HS-27A (cell line): Measurements from ENCODE around the gene ELOB.
A peak's percentile ranks its signal among the peaks of the same experiment; 100 is the strongest.

ENCODE experiments used
- DNase-seq: peaks from one replicate; pipeline ENCODE4 v3.0.0-alpha.2; 2012; ENCODE audit warnings: low read depth, missing footprints

ELOB gene

GRCh38 chr16:2748757-2749455 is 28.2 kb downstream of the ELOB start:
- DNase-seq = no peak

- no peak for DNase-seq
These were observed 31.1 kb downstream of the ELOB start for GRCh38 chr16:2745961-2746360.

- no peak for DNase-seq
These were observed 31.8 kb downstream of the ELOB start for GRCh38 chr16:2745116-2745890.

DNA sequence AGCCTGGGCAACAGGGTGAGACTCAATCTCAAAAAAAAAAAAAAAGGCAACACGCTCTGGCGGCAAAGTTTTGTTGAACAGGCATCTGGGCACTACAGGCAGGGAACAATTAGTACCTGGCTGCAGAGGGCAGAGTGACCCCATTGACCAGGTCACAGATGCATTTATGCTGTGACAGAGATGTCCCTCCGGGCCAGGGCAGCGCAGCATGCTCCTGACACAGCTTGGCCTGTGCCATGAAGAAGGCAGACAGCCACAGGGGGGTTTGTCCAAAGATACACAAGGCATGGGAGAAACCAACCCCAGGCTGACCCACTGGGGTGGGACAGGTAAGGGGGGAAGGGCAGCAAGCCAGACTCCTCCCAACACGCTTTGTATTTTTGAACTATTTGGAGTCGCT is 32.4 kb downstream of the ELOB start:
- no peak for DNase-seq

- DNase-seq = no peak
These were observed 33.9 kb downstream of the ELOB start for GRCh38 chr16:2743007-2743810.

- DNase-seq = no peak
These were observed 34.6 kb downstream of the ELOB start for GRCh38 chr16:2742323-2743006.

GRCh38 chr16:2741168-2741567 is 35.9 kb downstream of the ELOB start:
- DNase-seq = no peak

GRCh38 chr16:2740476-2740875 is 36.6 kb downstream of the ELOB start:
- DNase-seq = no peak

- DNase-seq = no peak
These were observed 37.3 kb downstream of the ELOB start for GRCh38 chr16:2739625-2740430.

- DNase-seq = no peak
These were observed 38.5 kb downstream of the ELOB start for GRCh38 chr16:2738615-2739014.

DNA sequence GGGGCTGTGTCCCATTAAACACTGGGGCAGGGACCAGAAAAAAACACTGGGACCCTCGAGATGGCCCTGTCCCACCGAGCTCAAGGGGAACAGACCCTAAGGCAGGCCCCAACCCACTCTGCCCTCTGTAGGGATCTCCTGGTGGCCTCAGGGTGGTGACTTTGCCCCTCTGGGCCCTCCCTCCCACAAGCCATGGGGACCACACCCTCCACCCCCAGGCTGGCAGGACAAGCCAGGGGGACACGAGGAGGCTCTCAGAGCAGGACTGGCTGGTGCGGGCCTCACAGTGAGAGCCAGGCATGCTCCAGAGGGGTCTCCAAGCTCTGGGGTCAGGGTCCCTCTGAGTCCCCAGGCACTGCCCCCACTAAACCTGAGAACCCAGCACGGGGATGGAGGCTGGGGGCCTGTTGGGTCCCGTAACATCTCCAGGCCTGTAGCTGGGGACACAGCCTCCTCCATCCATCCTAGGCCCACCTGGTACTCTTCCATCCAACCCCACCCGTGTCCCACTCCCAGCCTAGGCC is 39.1 kb downstream of the ELOB start:
- DNase-seq = no peak

DNA sequence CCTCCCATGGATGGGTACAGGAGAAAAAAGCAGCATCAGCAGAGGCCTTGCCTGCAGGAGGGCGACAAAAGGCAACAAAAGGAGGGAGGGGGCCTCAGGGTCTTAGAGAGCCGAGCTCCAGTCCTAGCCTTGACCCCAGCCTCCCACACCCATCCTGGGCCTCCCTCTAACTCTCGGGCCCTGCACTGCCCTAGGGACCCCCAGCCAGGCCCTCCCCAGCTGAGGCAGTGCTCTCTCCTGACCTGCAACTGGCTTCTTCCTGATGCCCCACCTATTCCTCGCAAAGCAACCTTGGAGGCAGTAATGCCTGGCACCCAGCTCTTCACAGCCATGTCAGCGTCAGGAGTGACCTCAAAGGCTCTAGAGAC is 39.9 kb downstream of the ELOB start:
- no peak for DNase-seq

DNA sequence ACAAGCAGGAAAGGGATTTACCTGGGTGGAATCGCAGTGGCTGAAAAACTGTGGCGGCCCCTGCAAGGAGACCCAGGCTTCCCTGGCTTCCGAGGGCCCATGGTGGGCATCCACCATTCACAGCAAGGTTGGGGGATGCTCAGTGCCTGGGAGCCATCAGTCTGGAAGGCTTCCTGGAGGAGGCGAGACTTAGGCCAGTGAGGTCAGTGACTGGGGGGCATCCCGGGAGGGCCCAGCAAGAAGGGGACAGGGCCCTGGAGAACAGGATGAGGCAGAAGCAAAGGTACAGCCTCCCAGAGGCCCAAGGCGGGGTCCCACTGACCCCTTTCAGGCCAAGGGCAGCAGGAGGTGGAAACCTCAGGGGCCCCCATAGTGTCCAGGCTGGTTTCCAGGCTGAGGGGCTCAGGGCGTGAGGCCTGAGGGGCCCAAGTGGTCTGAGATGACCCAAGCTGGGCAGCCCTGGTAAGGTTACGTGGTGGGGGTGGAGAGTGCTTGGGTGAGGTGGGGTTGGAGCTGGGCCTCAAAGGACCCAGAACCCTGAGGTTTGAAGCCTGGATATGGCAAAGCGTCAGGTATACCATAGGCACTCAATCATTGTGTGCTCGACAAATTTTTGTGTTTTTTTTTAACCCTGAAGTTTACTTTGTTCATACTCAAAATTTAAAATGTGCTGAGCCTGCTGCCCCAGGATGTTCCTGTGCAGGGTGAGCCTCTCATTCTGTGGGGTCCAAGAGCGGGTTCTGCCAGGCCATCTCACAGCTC is 40.4 kb downstream of the ELOB start:
- no peak for DNase-seq

- DNase-seq = no peak
These were observed 42.1 kb downstream of the ELOB start for GRCh38 chr16:2734844-2735515.

- DNase-seq = no peak
These were observed 49.0 kb downstream of the ELOB start for GRCh38 chr16:2728034-2728433.

GRCh38 chr16:2726923-2727322 is 50.2 kb downstream of the ELOB start:
- no peak for DNase-seq

DNA sequence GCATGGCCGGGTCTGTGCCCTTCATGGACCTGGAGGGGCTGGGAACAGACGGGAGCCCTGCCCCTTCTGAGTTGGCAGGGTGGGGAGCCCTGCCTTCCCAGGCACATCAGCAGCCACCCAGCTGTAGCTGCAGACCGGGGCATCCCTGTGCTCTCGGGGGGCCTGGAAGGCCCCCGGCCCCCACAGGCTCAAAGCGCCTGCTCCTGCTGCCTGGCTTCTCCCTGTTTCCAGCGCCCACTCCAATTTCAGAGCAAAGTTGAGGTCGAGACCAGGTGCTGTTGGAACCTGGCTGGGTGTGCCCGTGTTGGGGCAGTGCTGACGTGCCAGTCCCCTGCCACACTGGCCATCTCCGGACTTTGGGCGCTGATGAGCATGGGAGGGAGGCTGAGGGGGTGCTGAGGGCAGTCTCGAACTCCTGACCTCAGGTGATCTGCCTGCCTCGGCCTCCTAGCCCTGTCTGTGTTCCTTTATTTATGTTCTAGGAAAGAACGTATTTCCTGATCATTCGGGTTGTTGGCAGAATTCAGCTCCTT is 52.2 kb downstream of the ELOB start:
- no peak for DNase-seq

DNA sequence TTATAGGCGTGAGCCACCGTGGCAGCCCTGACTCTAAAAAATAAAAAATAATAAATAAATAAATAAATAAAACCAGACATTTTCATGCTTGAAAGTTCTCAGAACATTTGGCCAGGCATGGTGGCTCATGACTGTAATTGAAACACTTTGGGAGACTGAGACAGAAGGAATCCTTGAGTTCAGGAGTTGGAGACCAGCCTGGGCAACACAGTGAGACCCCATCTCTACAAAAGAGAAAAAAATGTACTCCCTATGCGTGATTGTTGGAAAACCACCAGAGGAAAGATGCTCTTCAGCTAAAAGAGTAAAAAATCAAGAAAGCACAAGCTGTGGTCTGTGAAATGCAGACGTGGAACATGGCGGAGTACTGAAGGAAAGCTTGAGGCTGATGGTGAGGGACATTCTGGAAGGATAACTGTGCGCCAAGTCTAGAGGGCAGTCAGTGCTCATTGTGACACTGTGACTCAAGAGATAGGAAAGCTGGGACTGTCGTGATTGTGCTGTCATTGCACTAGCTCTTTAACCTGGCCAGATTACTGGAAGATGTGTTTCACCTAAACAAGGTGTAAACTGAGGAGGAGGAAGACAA is 52.9 kb downstream of the ELOB start:
- DNase-seq = no peak

- peak; percentile 7 for DNase-seq
These were observed 55.4 kb downstream of the ELOB start for GRCh38 chr16:2721634-2722173.
